GM21390 (cell line): ENCODE measurements around the gene SHROOM3.

Experiments used
- ATAC-seq: cut with Tn5 transposase; IDR thresholded peaks from one replicate; pipeline ENCODE4 v1.9.1; 2021; ENCODE audit not compliant: unreplicated experiment

Gene SHROOM3

GRCh38 chr4:76738086-76738931, 303.3 kb downstream of the SHROOM3 start:
- peak; percentile 60 for ATAC-seq

GRCh38 chr4:76740192-76740591, 305.2 kb downstream of the SHROOM3 start:
- ATAC-seq, result no peak

GRCh38 chr4:76740866-76741662, 306.0 kb downstream of the SHROOM3 start:
- ATAC-seq, result no peak

GRCh38 chr4:76741663-76742020, 306.6 kb downstream of the SHROOM3 start:
- ATAC-seq, result no peak

GRCh38 chr4:76744241-76744921, 309.4 kb downstream of the SHROOM3 start:
- ATAC-seq, result no peak

- ATAC-seq, result no peak
Measured at GRCh38 chr4:76745240-76745639, 310.2 kb downstream of the SHROOM3 start.

GRCh38 chr4:76747563-76747962, 312.5 kb downstream of the SHROOM3 start:
- no peak for ATAC-seq

GRCh38 chr4:76748649-76749048, 313.6 kb downstream of the SHROOM3 start:
- ATAC-seq, result no peak

- ATAC-seq, result no peak
Measured at GRCh38 chr4:76749355-76749754, 314.3 kb downstream of the SHROOM3 start.

GRCh38 chr4:76750716-76751115, 315.7 kb downstream of the SHROOM3 start:
- ATAC-seq, result no peak

GRCh38 chr4:76751612-76752343, 316.7 kb downstream of the SHROOM3 start:
- ATAC-seq, result no peak

- no peak for ATAC-seq
Measured at GRCh38 chr4:76752861-76753501, 318.0 kb downstream of the SHROOM3 start.

- no peak for ATAC-seq
Measured at GRCh38 chr4:76753814-76754213, 318.8 kb downstream of the SHROOM3 start.

- ATAC-seq, result no peak
Measured at GRCh38 chr4:76754439-76754838, 319.4 kb downstream of the SHROOM3 start.

GRCh38 chr4:76755756-76756155, 320.7 kb downstream of the SHROOM3 start:
- no peak for ATAC-seq

- ATAC-seq, result no peak
Measured at GRCh38 chr4:76756416-76756815, 321.4 kb downstream of the SHROOM3 start.

GRCh38 chr4:76757418-76757939, 322.4 kb downstream of the SHROOM3 start:
- ATAC-seq, result no peak

- ATAC-seq, result no peak
Measured at GRCh38 chr4:76758290-76758882, 323.4 kb downstream of the SHROOM3 start.

GRCh38 chr4:76758996-76759395, 324.0 kb downstream of the SHROOM3 start:
- ATAC-seq, result peak; percentile 55

GRCh38 chr4:76760193-76760592, 325.2 kb downstream of the SHROOM3 start:
- no peak for ATAC-seq
